Measurements from ENCODE around the gene CNTNAP2. TPM values are rescaled to one million over a fixed set of nuclear protein-coding genes. Genes with fewer than 3 reads are reported as not detected.

The CNTNAP2 gene
- total and polyA plus RNA-seq, 9 of the 15 experiments (the other 6 are each of a cell fraction or from before 2014, with no cell fraction given) = 0.04 to 0.62 (median 0.09) TPM; not detected in 4

GRCh38 chr7:147251751-147252325, 1135.2 kb downstream of the CNTNAP2 start (continued):
- peak; percentile 42; the same call in 1 of the 2 replicates for TF ChIP-seq MAFK (IDR thresholded peaks at IDR 0.05; ENCODE audit: low read length)
- TF ChIP-seq C11orf30 (IDR thresholded peaks at IDR 0.05; ENCODE audit: low read depth) = peak; percentile 69; the same call in 1 of the 2 replicates
- peak; percentile 75 for TF ChIP-seq ZNF316 (IDR thresholded peaks at IDR 0.05)
- TF ChIP-seq MTF1 (CRISPR knock-in tag; IDR thresholded peaks at IDR 0.05; ENCODE audit: borderline replicate concordance) = no peak
- no peak for TF ChIP-seq NELFE (IDR thresholded peaks at IDR 0.05; ENCODE audit: insufficient read depth, insufficient read length)
- no peak for TF ChIP-seq CC2D1A (IDR thresholded peaks at IDR 0.05)
- TF ChIP-seq GMEB1 (CRISPR knock-in tag; IDR thresholded peaks at IDR 0.05) = no peak
- no peak for TF ChIP-seq ZNF146 (CRISPR knock-in tag; IDR thresholded peaks at IDR 0.05; ENCODE audit: unreplicated experiment)
- no peak for TF ChIP-seq JUNB (CRISPR knock-in tag; conservative IDR thresholded peaks at IDR 0.05)
- no peak for TF ChIP-seq ZNF511 (CRISPR knock-in tag; IDR thresholded peaks at IDR 0.05)
- no peak for TF ChIP-seq TAF15 (IDR thresholded peaks at IDR 0.05; ENCODE audit: low read depth, low read length)
- no peak for TF ChIP-seq PURB (CRISPR knock-in tag; IDR thresholded peaks at IDR 0.05; ENCODE audit: low read depth)
- TF ChIP-seq ZKSCAN8 (CRISPR knock-in tag; IDR thresholded peaks at IDR 0.05) = no peak
- TF ChIP-seq CHD7 (IDR thresholded peaks at IDR 0.05; ENCODE audit: low read depth, low read length) = no peak
- TF ChIP-seq COPS2 (conservative IDR thresholded peaks at IDR 0.05) = no peak
